ENCODE data around the gene IMPA2.
"Not testable (repeated sequence)": the region's sequence is repeated elsewhere in the genome, so short reads cannot be mapped to it uniquely, and the experiment has no call there.

IMPA2 gene

DNA sequence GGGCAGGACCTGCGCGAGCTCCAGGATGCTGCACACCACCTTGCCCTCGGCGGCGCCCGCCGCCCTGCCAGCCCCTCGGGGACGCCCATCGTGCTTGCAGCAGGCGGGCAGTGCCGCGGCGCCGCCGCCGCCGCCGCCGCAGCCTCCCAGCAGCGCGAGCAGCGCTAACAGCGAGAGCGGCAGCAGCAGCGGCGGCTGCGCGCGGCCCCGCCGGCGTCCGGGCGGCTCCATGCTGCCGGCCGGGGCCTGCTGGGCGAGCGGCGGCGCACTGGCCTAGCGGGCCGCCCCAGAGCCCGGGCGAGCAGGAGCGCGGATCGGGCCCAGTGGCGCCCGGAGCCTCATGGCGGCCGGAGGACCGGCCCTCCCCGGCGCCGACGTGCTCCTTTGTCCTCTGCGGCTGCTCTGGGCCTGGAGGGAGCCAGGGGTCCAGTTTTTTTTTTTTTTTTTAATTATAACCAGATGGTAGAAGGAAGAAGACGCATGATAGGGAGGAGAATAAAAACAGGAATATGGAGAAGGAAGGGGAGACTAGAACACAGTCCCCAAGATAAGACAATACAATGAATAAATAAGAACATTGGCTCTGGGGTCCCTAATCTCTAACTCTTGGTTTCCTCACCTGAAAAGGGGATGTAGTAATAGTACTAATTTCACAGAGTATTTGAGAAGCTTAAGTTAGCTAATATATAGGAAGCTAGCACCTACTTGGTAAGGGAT, 95.3 kb downstream of the IMPA2 start:
- DNase-seq (ENCODE audit: low spot score), result peak; percentile 52

DNA sequence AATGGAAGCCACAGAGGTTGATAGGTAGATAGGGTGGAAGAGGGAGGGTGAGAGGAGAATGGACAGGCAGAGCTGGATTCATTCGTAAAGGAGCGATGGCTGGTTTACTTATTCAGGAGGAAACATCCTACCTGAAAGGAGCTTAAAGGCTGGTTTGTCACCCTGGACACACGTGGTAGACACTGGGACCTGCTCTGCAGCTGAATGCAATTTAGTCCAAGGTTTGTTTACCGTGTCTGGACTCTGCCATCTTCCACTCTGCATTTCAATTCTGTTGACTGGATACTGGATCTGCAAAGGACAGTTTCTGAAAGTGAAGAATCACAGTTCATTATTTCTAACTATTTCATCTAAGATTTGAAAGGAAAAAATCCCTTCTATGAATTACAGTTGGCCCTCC, 96.7 kb downstream of the IMPA2 start:
- not testable (repeated sequence) for DNase-seq (ENCODE audit: low spot score)

DNA sequence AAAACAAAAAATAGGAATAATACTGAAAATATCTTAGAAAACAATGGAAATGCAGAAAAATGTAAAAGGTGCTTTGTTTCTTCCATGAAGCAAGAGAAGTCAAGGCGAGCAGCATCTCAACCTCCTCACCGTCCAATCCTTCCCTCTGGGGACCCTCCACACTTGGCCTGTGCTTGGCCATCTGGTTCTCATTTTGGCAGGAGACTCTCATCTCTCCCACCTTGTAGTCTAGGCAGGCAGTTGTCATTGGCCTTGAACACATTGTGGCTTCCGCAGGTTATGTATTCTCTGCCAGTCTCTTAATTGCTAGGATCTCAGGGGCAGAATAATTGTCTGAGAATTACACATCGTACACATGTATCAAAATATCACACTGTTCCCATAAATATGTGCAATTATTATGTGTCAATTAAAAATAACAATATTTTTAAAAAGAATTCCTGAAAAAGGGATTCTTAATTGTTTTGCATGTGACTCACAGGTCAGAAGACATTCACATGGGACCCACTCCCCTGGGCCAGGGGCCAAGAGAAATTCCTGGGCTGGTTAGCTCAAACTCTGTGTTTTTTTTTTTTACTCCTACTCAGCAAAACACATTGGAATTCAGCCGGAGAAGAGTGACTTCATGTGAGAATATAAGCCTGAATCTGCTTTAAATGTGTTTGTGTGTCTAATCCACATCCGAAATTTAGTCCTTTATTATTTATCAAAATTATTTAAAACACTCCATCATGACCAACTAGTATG, 98.4 kb downstream of the IMPA2 start:
- peak; percentile 48 for DNase-seq (ENCODE audit: low spot score)
